Fibroblast of skin of back (primary cell): Measurements from ENCODE around the gene IQCH.

ENCODE experiments used
- DNase-seq: peaks from one replicate; pipeline ENCODE4 v3.0.0-alpha.2; 2013

IQCH gene

GRCh38 chr15:67537771-67538170, 283.2 kb downstream of the IQCH start:
- no peak for DNase-seq

GRCh38 chr15:67542420-67543347, 288.1 kb downstream of the IQCH start, which contains the start of gene MAP2K5:
Gene MAP2K5 (plus strand): TSS chr15:67542703. CDS start chr15:67543336, 633 bp downstream.
- peak; percentile 80 for DNase-seq

GRCh38 chr15:67543348-67543718, 288.7 kb downstream of the IQCH start:
- DNase-seq, result no peak

GRCh38 chr15:67544475-67544874, 289.9 kb downstream of the IQCH start:
- no peak for DNase-seq

GRCh38 chr15:67545864-67546263, 291.3 kb downstream of the IQCH start:
- DNase-seq, result no peak

GRCh38 chr15:67547064-67547463, 292.5 kb downstream of the IQCH start:
- DNase-seq, result no peak

- no peak for DNase-seq
Observed at GRCh38 chr15:67547836-67548235, 293.2 kb downstream of the IQCH start.

- peak; percentile 45 for DNase-seq
Observed at GRCh38 chr15:67548236-67548852, 293.8 kb downstream of the IQCH start.

- peak; percentile 70 for DNase-seq
Observed at GRCh38 chr15:67548862-67549651, 294.5 kb downstream of the IQCH start.

GRCh38 chr15:67549736-67550135, 295.1 kb downstream of the IQCH start:
- DNase-seq, result peak; percentile 43

GRCh38 chr15:67550522-67550921, 295.9 kb downstream of the IQCH start:
- peak; percentile 62 for DNase-seq

GRCh38 chr15:67551207-67551743, 296.7 kb downstream of the IQCH start:
- DNase-seq, result no peak
